NCI-H510A treated with DMSO at 0.1 percent for 48 hours (cell line): ENCODE results near the gene MAP3K21.
A peak's percentile ranks its signal among the peaks of the same experiment; 100 is the strongest.

Experiments
- DNase-seq: peaks from one replicate; lab custom pipeline; 2025; lab: John Stamatoyannopoulos, UW

Gene MAP3K21

GRCh38 chr1:233359431-233359830, 31.9 kb downstream of the MAP3K21 start:
- DNase-seq, result no peak

DNA sequence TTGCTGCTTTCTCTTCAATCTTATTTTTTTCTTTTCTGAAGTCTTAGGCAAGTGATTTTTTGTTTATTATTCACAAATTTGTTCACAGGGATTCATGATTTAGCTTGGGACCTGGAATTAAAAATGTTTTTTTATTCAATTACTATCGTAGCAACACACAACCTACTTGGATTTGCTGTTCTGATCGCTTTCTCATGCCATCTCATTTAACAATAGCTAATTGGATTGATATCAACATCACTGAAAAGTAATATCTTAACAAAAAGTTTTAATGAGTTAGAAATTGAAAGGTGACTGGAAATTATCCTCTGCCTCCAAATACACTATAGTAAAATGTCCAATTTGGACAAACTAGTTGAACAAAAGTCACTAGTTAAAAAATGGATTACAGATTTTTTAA, 32.4 kb downstream of the MAP3K21 start:
- DNase-seq, result no peak

DNA sequence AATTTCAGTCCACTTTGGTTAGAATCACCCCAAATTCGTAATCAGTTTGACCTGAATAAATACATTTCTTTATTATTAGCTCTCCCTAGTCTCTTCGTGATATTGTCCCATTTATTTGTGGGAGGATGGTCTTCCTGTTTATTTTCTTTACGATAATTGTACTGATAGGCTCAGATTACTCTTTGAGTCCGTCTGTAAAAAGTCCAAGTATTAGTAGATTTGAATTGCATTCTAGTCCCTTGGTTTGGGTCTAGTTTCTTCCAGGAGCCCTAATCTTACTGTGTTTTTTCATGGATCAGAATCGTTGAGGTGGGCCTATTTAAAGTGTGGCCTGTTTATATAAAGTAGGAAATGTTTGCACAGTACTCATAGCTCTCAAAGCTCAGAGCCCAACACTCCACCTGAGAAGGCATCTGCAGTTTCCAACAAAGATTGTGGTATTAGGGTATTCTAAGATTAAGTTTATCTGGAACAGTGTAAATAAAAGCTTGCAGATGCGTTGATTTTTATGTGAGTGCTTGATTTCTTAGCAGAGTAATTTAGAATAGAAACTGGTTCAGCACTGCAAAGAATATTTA, 33.1 kb downstream of the MAP3K21 start:
- DNase-seq, result no peak

- no peak for DNase-seq
Measured at GRCh38 chr1:233361876-233362275, 34.4 kb downstream of the MAP3K21 start.

DNA sequence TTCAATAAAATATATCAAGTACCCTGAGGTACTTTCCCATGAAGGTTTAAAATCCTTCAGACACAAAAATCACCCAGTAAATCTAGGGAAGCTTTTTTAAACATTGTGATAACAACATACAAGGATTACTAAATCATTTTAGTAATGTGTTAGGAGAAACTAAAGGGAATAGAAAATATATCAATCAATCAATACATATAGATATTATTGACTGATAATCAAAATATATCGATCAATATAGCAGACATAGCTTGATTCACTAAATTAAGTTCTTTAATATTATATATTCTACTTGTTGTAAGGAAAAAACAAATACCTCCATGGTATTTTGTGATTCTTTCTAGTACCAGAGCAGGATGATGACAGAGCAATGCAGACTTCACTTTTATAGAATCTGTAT, 35.2 kb downstream of the MAP3K21 start:
- no peak for DNase-seq

DNA sequence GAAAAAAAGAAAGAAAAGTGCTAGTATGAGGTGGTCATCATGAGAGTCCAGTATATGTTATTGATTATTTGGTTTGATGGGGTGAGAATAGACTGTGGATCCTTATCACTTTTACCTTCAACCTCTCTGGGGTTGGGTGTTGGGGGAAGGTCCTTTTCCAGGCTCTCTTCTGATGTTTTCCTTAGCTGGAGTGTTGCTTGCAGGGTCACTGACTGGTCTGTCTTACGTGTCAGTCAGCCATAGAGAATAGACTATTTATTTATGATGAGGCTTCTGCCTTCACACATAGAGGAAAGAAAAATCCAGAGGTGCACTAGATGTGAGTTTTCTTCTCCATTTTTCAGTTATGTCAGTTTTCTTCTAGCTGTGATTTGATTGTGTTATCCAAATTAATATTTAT, 36.5 kb downstream of the MAP3K21 start:
- no peak for DNase-seq

GRCh38 chr1:233364695-233365539, 37.4 kb downstream of the MAP3K21 start:
- DNase-seq, result peak; percentile 53

- DNase-seq, result no peak
Measured at GRCh38 chr1:233366575-233366974, 39.1 kb downstream of the MAP3K21 start.

GRCh38 chr1:233367057-233367803, 39.7 kb downstream of the MAP3K21 start:
- DNase-seq, result peak; percentile 12

- no peak for DNase-seq
Measured at GRCh38 chr1:233368106-233368788, 40.7 kb downstream of the MAP3K21 start.

- no peak for DNase-seq
Measured at GRCh38 chr1:233368789-233369130, 41.2 kb downstream of the MAP3K21 start.

DNA sequence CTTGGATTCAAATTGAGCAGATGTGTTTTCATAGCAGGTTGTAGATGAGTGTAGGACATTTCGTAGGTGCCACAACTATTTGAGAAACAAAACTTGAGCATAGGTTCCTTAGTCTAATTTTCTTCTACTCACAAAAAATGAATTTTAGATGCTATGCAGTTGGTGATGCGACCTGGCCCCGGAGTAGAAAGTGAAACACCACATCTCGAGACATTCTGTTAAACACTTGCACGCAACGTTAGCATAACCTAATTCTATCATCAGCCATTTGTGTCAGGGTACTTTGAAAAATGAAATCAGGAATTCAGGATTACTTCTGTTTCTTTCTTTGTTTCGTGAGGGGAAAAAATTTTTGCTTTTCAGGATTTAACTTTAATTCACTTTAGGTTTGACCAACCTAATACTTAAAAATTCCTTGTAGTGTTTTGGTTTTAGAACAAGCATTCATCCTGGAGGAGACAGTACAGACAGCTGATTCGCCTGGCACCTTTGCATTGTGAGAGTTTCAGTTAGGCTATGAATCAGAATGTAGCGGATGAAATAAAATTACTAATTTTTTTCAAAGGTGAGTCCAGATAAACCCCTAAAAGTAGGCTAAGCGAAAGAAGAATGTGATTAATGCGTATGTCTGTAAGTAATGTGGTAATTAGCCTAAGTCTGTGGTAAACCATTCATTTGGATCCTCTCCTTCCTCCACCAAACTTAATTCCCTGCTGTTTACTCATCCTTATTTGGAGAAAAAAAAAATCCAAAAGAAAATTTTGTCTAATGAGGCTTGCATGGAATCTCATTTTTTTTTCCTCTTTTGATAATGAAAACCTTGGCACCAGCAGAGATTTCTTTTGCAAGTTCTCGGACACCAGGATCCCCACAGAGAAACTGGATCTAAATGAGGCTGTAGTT, 44.9 kb downstream of the MAP3K21 start:
- DNase-seq, result no peak

DNA sequence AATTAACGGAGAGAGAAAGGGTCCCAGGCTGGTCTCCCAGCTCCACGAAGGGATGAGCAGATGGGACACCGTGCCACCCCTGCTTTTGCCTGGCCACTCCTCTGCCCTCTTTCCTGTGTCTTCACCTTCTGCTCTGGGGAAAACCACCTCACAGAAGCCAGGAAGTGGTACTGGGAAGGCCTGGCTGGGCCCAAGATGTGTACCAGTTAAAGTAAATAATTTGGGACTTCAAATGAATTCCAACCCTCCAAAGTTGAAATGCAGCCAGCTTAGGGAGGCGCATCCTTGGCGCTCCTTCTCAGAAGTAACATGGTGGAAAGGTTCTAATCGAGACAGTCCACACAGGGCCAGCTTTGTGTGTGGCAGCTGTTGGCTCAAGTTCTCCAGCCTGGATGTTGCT, 45.7 kb downstream of the MAP3K21 start:
- DNase-seq, result no peak

DNA sequence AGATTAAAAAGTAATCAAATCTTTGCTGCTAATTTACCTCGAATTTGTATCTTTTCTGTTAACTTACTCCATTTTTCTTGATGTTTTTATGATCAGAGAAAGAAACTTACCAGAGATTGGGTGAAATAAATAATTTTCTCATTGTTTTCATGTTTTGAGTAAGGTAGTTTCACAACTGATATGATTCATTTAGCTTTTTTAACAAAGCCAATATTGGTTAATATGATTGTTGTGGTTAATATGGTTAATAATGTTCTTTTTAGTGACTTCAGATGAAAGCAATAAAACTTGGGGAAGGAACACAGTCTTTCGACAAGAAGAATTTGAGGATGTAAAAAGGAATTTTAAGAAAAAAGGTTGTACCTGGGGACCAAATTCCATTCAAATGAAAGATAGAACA, 48.1 kb downstream of the MAP3K21 start:
- no peak for DNase-seq

DNA sequence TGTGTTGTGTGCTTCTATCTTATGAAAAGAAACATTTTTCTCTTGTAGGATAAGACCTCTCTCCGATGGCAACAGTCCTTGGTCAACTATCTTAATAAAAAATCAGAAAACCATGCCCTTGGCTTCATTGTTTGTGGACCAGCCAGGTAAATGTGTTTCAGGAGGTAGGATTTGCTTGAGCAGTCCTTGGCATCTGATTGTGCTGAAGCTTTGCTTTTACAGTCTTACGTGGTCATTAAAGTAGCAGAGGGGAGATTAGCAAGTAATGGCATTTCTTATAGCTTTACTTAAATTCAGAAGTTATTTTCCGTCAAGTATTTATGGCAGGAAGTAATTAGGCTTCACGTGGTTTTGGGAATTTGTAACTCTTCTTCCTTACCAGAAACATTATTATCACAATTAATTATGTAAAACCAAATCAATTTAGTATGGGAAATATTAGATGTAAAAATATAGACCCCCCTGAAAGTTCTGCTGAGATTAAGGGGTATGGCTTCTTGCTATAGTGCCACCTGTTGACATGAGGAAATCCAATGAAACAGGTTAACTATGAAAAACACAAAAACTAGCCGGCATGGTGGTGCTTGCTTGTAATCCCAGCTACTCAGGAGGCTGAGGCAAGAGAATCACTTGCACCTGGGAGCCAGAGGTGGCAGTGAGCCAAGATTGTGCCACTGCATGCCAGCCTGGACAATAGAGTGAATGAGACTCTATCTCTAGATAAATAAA, 49.0 kb downstream of the MAP3K21 start:
- no peak for DNase-seq

- DNase-seq, result no peak
Measured at GRCh38 chr1:233379869-233380438, 52.4 kb downstream of the MAP3K21 start.

GRCh38 chr1:233381806-233382205, 54.3 kb downstream of the MAP3K21 start:
- DNase-seq, result no peak

- no peak for DNase-seq
Measured at GRCh38 chr1:233383984-233384383, 56.5 kb downstream of the MAP3K21 start.

GRCh38 chr1:233386336-233386735, 58.8 kb downstream of the MAP3K21 start:
- no peak for DNase-seq

DNA sequence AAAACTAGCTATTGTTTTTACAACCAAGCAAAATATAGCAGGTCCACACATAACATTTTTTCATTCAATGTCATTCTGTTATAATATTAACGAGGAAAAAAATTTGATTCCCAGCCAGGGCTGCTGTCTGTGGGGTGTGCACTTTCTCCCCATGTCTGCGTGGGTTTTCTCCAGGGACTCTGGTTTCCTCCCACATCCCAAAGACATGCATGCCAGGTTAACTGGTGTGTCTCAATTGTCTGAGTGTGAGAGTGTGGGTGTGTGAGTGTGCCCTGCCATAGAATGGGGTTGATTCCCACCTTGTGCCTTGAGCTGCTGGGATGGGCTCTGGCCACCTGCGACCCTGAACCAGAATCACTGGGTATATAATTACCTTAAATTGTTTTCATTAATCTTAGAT, 60.1 kb downstream of the MAP3K21 start:
- DNase-seq, result no peak
